Panc1 (cell line): ENCODE results near the gene MAP2K3.

ENCODE experiments used
- POLR2AphosphoS5 ChIP-seq: IDR thresholded peaks from 2 replicates; pipeline ENCODE4 v1.6.1; 2012; ENCODE audit warnings: mild to moderate bottlenecking, low read depth, low read length, moderate library complexity
- SIN3A ChIP-seq: IDR thresholded peaks from 2 replicates; pipeline ENCODE4 v1.6.1; 2012; ENCODE audit warnings: low read depth, mild to moderate bottlenecking, low read length, moderate library complexity, borderline replicate concordance; ENCODE audit not compliant: insufficient read depth
- TCF7L2 ChIP-seq: IDR thresholded peaks from 2 replicates; pipeline ENCODE4 v1.6.1; 2011; ENCODE audit warnings: mild to moderate bottlenecking, low read depth, low read length, inconsistent platforms
- TF ChIP-seq, protein P1 (sequence below): fragments of 450-650 bp; IDR thresholded peaks from 2 replicates; pipeline ENCODE4 v1.5.1; 2017; ENCODE audit warnings: mild to moderate bottlenecking
- TF ChIP-seq, protein P2 (sequence below), 2 experiments: IDR thresholded peaks; 2 replicates each; pipeline ENCODE4 v1.6.1; 2011 to 2012; ENCODE audit warnings: low read depth in 2 of 2, control low read depth in 1 of 2, low read length in 1 of 2, mild to moderate bottlenecking in 1 of 2, moderate library complexity in 1 of 2; ENCODE audit not compliant: insufficient read depth in 1 of 2

DNA sequence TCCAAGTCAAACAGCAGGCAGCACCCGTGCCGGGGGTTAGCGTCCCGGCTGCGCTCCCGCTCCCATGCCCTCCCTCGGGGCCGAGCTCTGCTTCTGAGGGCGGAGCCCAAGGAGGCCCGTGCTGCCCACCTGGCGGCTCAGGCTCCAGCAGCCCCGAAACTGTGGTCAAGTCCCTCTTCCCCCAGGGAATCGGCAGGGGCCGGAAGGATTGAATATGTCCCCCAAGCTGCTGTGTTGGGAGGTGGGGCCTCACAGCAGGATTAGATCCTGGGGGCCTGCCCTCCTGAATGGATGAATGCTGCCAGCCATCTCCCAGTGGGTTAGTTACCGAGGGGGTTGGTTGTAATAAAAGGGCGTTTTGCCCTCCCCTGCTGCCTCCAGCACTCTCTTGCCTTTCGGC is 33.9 kb downstream of the MAP2K3 start:
- TF ChIP-seq, protein P1, sequence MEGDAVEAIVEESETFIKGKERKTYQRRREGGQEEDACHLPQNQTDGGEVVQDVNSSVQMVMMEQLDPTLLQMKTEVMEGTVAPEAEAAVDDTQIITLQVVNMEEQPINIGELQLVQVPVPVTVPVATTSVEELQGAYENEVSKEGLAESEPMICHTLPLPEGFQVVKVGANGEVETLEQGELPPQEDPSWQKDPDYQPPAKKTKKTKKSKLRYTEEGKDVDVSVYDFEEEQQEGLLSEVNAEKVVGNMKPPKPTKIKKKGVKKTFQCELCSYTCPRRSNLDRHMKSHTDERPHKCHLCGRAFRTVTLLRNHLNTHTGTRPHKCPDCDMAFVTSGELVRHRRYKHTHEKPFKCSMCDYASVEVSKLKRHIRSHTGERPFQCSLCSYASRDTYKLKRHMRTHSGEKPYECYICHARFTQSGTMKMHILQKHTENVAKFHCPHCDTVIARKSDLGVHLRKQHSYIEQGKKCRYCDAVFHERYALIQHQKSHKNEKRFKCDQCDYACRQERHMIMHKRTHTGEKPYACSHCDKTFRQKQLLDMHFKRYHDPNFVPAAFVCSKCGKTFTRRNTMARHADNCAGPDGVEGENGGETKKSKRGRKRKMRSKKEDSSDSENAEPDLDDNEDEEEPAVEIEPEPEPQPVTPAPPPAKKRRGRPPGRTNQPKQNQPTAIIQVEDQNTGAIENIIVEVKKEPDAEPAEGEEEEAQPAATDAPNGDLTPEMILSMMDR = no peak
- TF ChIP-seq, protein P2, sequence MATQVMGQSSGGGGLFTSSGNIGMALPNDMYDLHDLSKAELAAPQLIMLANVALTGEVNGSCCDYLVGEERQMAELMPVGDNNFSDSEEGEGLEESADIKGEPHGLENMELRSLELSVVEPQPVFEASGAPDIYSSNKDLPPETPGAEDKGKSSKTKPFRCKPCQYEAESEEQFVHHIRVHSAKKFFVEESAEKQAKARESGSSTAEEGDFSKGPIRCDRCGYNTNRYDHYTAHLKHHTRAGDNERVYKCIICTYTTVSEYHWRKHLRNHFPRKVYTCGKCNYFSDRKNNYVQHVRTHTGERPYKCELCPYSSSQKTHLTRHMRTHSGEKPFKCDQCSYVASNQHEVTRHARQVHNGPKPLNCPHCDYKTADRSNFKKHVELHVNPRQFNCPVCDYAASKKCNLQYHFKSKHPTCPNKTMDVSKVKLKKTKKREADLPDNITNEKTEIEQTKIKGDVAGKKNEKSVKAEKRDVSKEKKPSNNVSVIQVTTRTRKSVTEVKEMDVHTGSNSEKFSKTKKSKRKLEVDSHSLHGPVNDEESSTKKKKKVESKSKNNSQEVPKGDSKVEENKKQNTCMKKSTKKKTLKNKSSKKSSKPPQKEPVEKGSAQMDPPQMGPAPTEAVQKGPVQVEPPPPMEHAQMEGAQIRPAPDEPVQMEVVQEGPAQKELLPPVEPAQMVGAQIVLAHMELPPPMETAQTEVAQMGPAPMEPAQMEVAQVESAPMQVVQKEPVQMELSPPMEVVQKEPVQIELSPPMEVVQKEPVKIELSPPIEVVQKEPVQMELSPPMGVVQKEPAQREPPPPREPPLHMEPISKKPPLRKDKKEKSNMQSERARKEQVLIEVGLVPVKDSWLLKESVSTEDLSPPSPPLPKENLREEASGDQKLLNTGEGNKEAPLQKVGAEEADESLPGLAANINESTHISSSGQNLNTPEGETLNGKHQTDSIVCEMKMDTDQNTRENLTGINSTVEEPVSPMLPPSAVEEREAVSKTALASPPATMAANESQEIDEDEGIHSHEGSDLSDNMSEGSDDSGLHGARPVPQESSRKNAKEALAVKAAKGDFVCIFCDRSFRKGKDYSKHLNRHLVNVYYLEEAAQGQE (IDR thresholded peaks at IDR 0.05; ENCODE audit: insufficient read depth in 1 of 2, low read depth in 2 of 2, low read length in 1 of 2) = no peak
- no peak for TF ChIP-seq POLR2AphosphoS5
- no peak for TF ChIP-seq SIN3A
- no peak for TF ChIP-seq TCF7L2
